Skeletal muscle cell (primary cell): ENCODE results near the gene PLEKHA7.
"Not testable (repeated sequence)": the region's sequence is repeated elsewhere in the genome, so short reads cannot be mapped to it uniquely, and the experiment has no call there.

Experiments used
- DNase-seq: peaks from one replicate; pipeline ENCODE4 v3.0.0-alpha.2; 2010; ENCODE audit warnings: low read depth
- H3K4me3 ChIP-seq: 2 replicates; pipeline ENCODE4 v1.5.1; 2011; ENCODE audit warnings: low read depth, mild to moderate bottlenecking, control low read depth, low read length, moderate library complexity

PLEKHA7 gene

GRCh38 chr11:17012712-17013547 lies 1.3 kb downstream of the PLEKHA7 start:
- peak overlapping the region; percentile 46 for H3K4me3 ChIP-seq
- DNase-seq = peak; percentile 67

- no peak overlapping the region for H3K4me3 ChIP-seq
- no peak for DNase-seq
Observed at GRCh38 chr11:17012179-17012578, 2.0 kb downstream of the PLEKHA7 start.

GRCh38 chr11:17010851-17011420 lies 3.3 kb downstream of the PLEKHA7 start:
- no peak overlapping the region for H3K4me3 ChIP-seq
- no peak for DNase-seq

- DNase-seq = no peak
Observed at GRCh38 chr11:17008099-17008498, 6.1 kb downstream of the PLEKHA7 start.

GRCh38 chr11:17005646-17006045 lies 8.6 kb downstream of the PLEKHA7 start:
- DNase-seq = no peak
- no peak overlapping the region for H3K4me3 ChIP-seq

More at GRCh38 chr11:17008099-17008498, 6.1 kb downstream of the PLEKHA7 start:
- H3K4me3 ChIP-seq = no peak overlapping the region

- DNase-seq = no peak
- no peak overlapping the region for H3K4me3 ChIP-seq
Observed at GRCh38 chr11:17004486-17005148, 9.6 kb downstream of the PLEKHA7 start.

- no peak for DNase-seq
- H3K4me3 ChIP-seq = no peak overlapping the region
Observed at GRCh38 chr11:17003426-17003825, 10.8 kb downstream of the PLEKHA7 start.

GRCh38 chr11:17002543-17002942 lies 11.7 kb downstream of the PLEKHA7 start:
- no peak for DNase-seq
- no peak overlapping the region for H3K4me3 ChIP-seq

- H3K4me3 ChIP-seq = no peak overlapping the region
- no peak for DNase-seq
Observed at GRCh38 chr11:17001806-17002205, 12.4 kb downstream of the PLEKHA7 start.

GRCh38 chr11:17000987-17001386 lies 13.2 kb downstream of the PLEKHA7 start:
- no peak for DNase-seq
- no peak overlapping the region for H3K4me3 ChIP-seq

GRCh38 chr11:17000253-17000652 lies 14.0 kb downstream of the PLEKHA7 start:
- DNase-seq, H3K4me3 ChIP-seq: not testable (repeated sequence)

GRCh38 chr11:16999116-16999515 lies 15.1 kb downstream of the PLEKHA7 start:
- DNase-seq = no peak
- H3K4me3 ChIP-seq = no peak overlapping the region

- DNase-seq = no peak
- no peak overlapping the region for H3K4me3 ChIP-seq
Observed at GRCh38 chr11:16997624-16998023, 16.6 kb downstream of the PLEKHA7 start.

- DNase-seq = no peak
- no peak overlapping the region for H3K4me3 ChIP-seq
Observed at GRCh38 chr11:16993495-16993894, 20.7 kb downstream of the PLEKHA7 start.

GRCh38 chr11:16992846-16993245 lies 21.4 kb downstream of the PLEKHA7 start:
- no peak for DNase-seq
- H3K4me3 ChIP-seq = no peak overlapping the region

- no peak overlapping the region for H3K4me3 ChIP-seq
- DNase-seq = no peak
Observed at GRCh38 chr11:16989554-16989953, 24.7 kb downstream of the PLEKHA7 start.

- H3K4me3 ChIP-seq = no peak overlapping the region
- DNase-seq = no peak
Observed at GRCh38 chr11:16987205-16987568, 27.0 kb downstream of the PLEKHA7 start.

- no peak for DNase-seq
- no peak overlapping the region for H3K4me3 ChIP-seq
Observed at GRCh38 chr11:16986434-16987204, 27.6 kb downstream of the PLEKHA7 start.

GRCh38 chr11:16985297-16985696 lies 28.9 kb downstream of the PLEKHA7 start:
- no peak overlapping the region for H3K4me3 ChIP-seq
- DNase-seq = no peak

GRCh38 chr11:16984229-16984628 lies 30.0 kb downstream of the PLEKHA7 start:
- H3K4me3 ChIP-seq = no peak overlapping the region
- DNase-seq = no peak
